HepG2 (cell line): ENCODE data around the gene MUC21. TPM values are rescaled to one million over a fixed set of nuclear protein-coding genes. Genes with fewer than 3 reads are reported as not detected.

Source experiments
- ATAC-seq: fragments of 200-7000 bp; cut with Tn5 transposase; 3 replicates; pipeline ENCODE4 v1.9.1; 2020; ENCODE audit warnings: mild to moderate bottlenecking, moderate library complexity
- BruUV-seq: library from RNA; stranded (reverse); fragments of 400-500 nt; replicated peaks from 2 replicates; lab custom pipeline; 2021; lab: Mats Ljungman, UMichigan
- CTCF ChIA-PET: fragments of 300-600 bp; formaldehyde crosslinking; extraction: SDS; loops from one replicate; lab custom pipeline; 2021; ENCODE audit warnings: low total read pairs, inconsistent platforms, low intra/inter-chr PET ratio; lab: Yijun Ruan, JAX
- POLR2A ChIA-PET: fragments of 350-600 bp; sonication (Branson Sonifier 250); formaldehyde crosslinking; loops from one replicate; lab custom pipeline; 2020; ENCODE audit warnings: antibody characterized with exemption, inconsistent platforms; lab: Yijun Ruan, JAX
- DNase-seq: peaks from one replicate; pipeline ENCODE4 v3.0.0-alpha.2; 2015; ENCODE audit warnings: low spot score
- FAIRE-seq: peaks from 3 replicates; lab custom pipeline; 2011; peaks lifted over from hg19 to GRCh38; lab: Jason Lieb, UNC
- H2AFZ ChIP-seq: one replicate; pipeline ENCODE4 v1.6.1; 2011; ENCODE audit warnings: low read length, inconsistent platforms
- H3K27ac ChIP-seq: fragments of 300-600 bp; 3 replicates; pipeline ENCODE4 v1.8.0; 2011; ENCODE audit warnings: mixed run types, mild to moderate bottlenecking, mixed read lengths, low read length, inconsistent platforms; ENCODE audit not compliant: insufficient read depth; ENCODE audit errors: extremely low read length
- H3K27me3 ChIP-seq, 2 experiments: fragments of 200-600 bp in 1 of 2; 2 replicates in 1 of 2; 3 replicates in 1 of 2; pipeline versions ENCODE4 v1.6.0 to v1.8.0; 2011; ENCODE audit warnings: low read length in 2 of 2, mild to moderate bottlenecking in 2 of 2, moderate library complexity in 2 of 2, inconsistent platforms in 1 of 2; ENCODE audit not compliant: insufficient read depth in 2 of 2, control insufficient read depth in 1 of 2
- H3K36me3 ChIP-seq, 2 experiments: fragments of 200-600 bp in 1 of 2; replicated peaks in 1 of 2; 2 replicates in 1 of 2; 3 replicates in 1 of 2; pipeline versions ENCODE4 v1.5.1 to v1.8.0; 2011; ENCODE audit warnings: low read length in 2 of 2, inconsistent platforms in 1 of 2; ENCODE audit not compliant: insufficient read depth in 2 of 2, control insufficient read depth in 1 of 2
- H3K4me1 ChIP-seq: 2 replicates; pipeline ENCODE4 v1.5.1; 2012; ENCODE audit warnings: low read length, inconsistent platforms; ENCODE audit not compliant: insufficient read depth
- H3K4me2 ChIP-seq: 2 replicates; pipeline ENCODE4 v1.6.0; 2011; ENCODE audit warnings: low read depth, low read length, inconsistent platforms
- H3K4me3 ChIP-seq, 3 experiments: fragments of 200-600 bp in 1 of 3; sonication (generic), shearing (Covaris generic) in 1 of 3; replicated peaks in 1 of 3; 2 replicates each; pipeline ENCODE4 v1.5.1; 2011 to 2016; ENCODE audit warnings: low read length in 3 of 3, inconsistent platforms in 2 of 3, low read depth in 2 of 3, mild to moderate bottlenecking in 2 of 3, control low read depth in 1 of 3, mixed read lengths in 1 of 3; ENCODE audit not compliant: insufficient read depth in 1 of 3
- H3K79me2 ChIP-seq: one replicate; pipeline ENCODE4 v1.6.1; 2011; ENCODE audit warnings: low read length, inconsistent platforms; ENCODE audit not compliant: insufficient read depth
- H3K9ac ChIP-seq: 2 replicates; pipeline ENCODE4 v1.6.0; 2011; ENCODE audit warnings: mild to moderate bottlenecking, low read depth, low read length, inconsistent platforms; ENCODE audit not compliant: insufficient read depth
- H3K9me3 ChIP-seq: 2 replicates; pipeline ENCODE4 v1.5.1; 2012; ENCODE audit warnings: mild to moderate bottlenecking, low read length
- H4K20me1 ChIP-seq: 2 replicates; pipeline ENCODE4 v1.6.0; 2011; ENCODE audit warnings: inconsistent platforms, mild to moderate bottlenecking, low read length, moderate library complexity; ENCODE audit not compliant: insufficient read depth
- CCDC6 ChIP-seq: sonication (generic); formaldehyde crosslinking; IDR thresholded peaks from 2 replicates; pipeline ENCODE4 v1.8.1; 2022; ENCODE audit warnings: mild to moderate bottlenecking, missing genetic modification reagents, moderate library complexity
- CERS6 ChIP-seq: sonication (generic); formaldehyde crosslinking; IDR thresholded peaks from 2 replicates; pipeline ENCODE4 v1.5.0; 2020; ENCODE audit warnings: missing genetic modification reagents
- EED ChIP-seq: sonication (generic); formaldehyde crosslinking; IDR thresholded peaks from 2 replicates; pipeline ENCODE4 v1.5.0; 2020; ENCODE audit warnings: mild to moderate bottlenecking, missing genetic modification reagents
- GFI1 ChIP-seq: sonication (generic); formaldehyde crosslinking; IDR thresholded peaks from 2 replicates; pipeline ENCODE4 v1.5.0; 2020; ENCODE audit warnings: missing genetic modification reagents, mild to moderate bottlenecking, borderline replicate concordance
- MAZ ChIP-seq, 2 experiments: sonication (generic) in 1 of 2; formaldehyde crosslinking in 1 of 2; IDR thresholded peaks; 2 replicates each; pipeline versions ENCODE4 v1.5.0 to v1.6.1; 2012 to 2020; ENCODE audit warnings: low read depth in 2 of 2, mild to moderate bottlenecking in 2 of 2, borderline replicate concordance in 1 of 2, improper control_type of control experiment in 1 of 2, low read length in 1 of 2, missing genetic modification reagents in 1 of 2, moderate library complexity in 1 of 2
- MXI1 ChIP-seq: IDR thresholded peaks from 3 replicates; pipeline ENCODE4 v1.6.1; 2012; ENCODE audit warnings: low read depth, low read length, inconsistent platforms, borderline replicate concordance
- NFIC ChIP-seq: IDR thresholded peaks from 2 replicates; pipeline ENCODE4 v1.6.1; 2012; ENCODE audit warnings: mild to moderate bottlenecking, low read length, inconsistent platforms
- PITX1 ChIP-seq: sonication (generic); formaldehyde crosslinking; IDR thresholded peaks from 2 replicates; pipeline ENCODE4 v1.5.1; 2020; ENCODE audit warnings: mild to moderate bottlenecking, missing genetic modification reagents
- SIX1 ChIP-seq: sonication (generic); formaldehyde crosslinking; IDR thresholded peaks from 2 replicates; pipeline ENCODE4 v1.4.0; 2020; ENCODE audit warnings: missing genetic modification reagents, borderline replicate concordance
- SP5 ChIP-seq: IDR thresholded peaks from 2 replicates; pipeline ENCODE4 v1.6.1; 2016; ENCODE audit warnings: low read depth, borderline replicate concordance
- STAG1 ChIP-seq: sonication (generic); formaldehyde crosslinking; IDR thresholded peaks from 2 replicates; pipeline ENCODE4 v1.4.0; 2020; ENCODE audit warnings: missing genetic modification reagents
- TAF1 ChIP-seq: sonication (generic); formaldehyde crosslinking; IDR thresholded peaks from 2 replicates; pipeline ENCODE4 v1.4.0; 2020; ENCODE audit warnings: missing genetic modification reagents
- TARDBP ChIP-seq: sonication (generic); formaldehyde crosslinking; IDR thresholded peaks from 2 replicates; pipeline ENCODE4 v1.8.0; 2022; ENCODE audit warnings: mild to moderate bottlenecking, missing genetic modification reagents
- ZNF180 ChIP-seq: sonication (generic); formaldehyde crosslinking; IDR thresholded peaks from 2 replicates; pipeline ENCODE4 v1.4.0; 2020; ENCODE audit warnings: low read depth, missing genetic modification reagents, borderline replicate concordance
- ZNF543 ChIP-seq: sonication (generic); formaldehyde crosslinking; IDR thresholded peaks from 2 replicates; pipeline ENCODE4 v1.4.0; 2020; ENCODE audit warnings: mild to moderate bottlenecking, missing genetic modification reagents
- ZNF629 ChIP-seq: sonication (generic); formaldehyde crosslinking; conservative IDR thresholded peaks from 2 replicates; pipeline ENCODE4 v1.5.0; 2020; ENCODE audit warnings: missing genetic modification reagents
- ZNF691 ChIP-seq: sonication (generic); formaldehyde crosslinking; IDR thresholded peaks from 2 replicates; pipeline ENCODE4 v1.4.0; 2020; ENCODE audit warnings: missing genetic modification reagents, low read depth, mild to moderate bottlenecking, borderline replicate concordance
- WGBS: methylation state at CpG from one replicate; pipeline ENCODE4 v1.1.6; 2017; ENCODE audit warnings: low lambda C conversion rate; 5-methylcytosine and 5-hydroxymethylcytosine counted together
- in situ Hi-C: cut with HindIII; loops from 2 replicates; pipeline ENCODE4 v1.10.0; 2017; ENCODE audit warnings: low pct_unique_long_range_greater_than_20kb; ENCODE audit not compliant: extremely low pct_ligation_motif_present
- intact Hi-C: fragments of 100-400 bp; cut with micrococcal nuclease; formaldehyde crosslinking; loops from one replicate; pipeline ENCODE4 v1.10.0; 2022; ENCODE audit not compliant: unreplicated experiment
- polyA plus RNA-seq, 8 experiments: library from polyadenylated mRNA; depleted of rRNA in 3 of 8; stranded (reverse) in 7 of 8; unstranded in 1 of 8; fragments of >200 nt; fragmentation: Illumina TruSeq in 4 of 8; extraction: Trizol in 4 of 8; gene quantifications; 2 replicates each; pipeline versions ENCODE4 v1.2.1 to v1.2.3, GENCODE V29; 2011 to 2016; ENCODE audit warnings: low read depth in 4 of 8, missing spikeins in 1 of 8, mixed read lengths in 1 of 8; ENCODE audit not compliant: insufficient read depth in 1 of 8
- total RNA-seq, 5 experiments: library from RNA; depleted of rRNA; stranded (reverse); fragments of >200 nt; fragmentation: Illumina TruSeq; extraction: Trizol; gene quantifications; 2 replicates each; pipeline ENCODE4 v1.2.3, GENCODE V29; 2016; ENCODE audit warnings: low read depth in 1 of 5

MUC21 gene
- total and polyA plus RNA-seq, 2 of the 13 experiments (the other 11 are each of a cell fraction or from before 2014, with no cell fraction given) = not detected

- Histone ChIP-seq H3K9ac (no peak overlapping the region), H3K27me3 (peaks cover 2 to 39% of the 10 kb centered on the region in 2 experiments), H3K4me2 (peak overlapping the region; percentile 5; the same call in 1 of the 2 replicates), H3K9me3 (no peaks in the 10 kb centered on the region), H4K20me1 (no peaks in the 10 kb centered on the region), H3K36me3 (no peaks in the 10 kb centered on the region), H3K4me1 (peaks cover 18% of the 10 kb centered on the region), H3K27ac (no peak overlapping the region), H3K79me2 (no peaks in the 10 kb centered on the region), H3K4me3 (no peak overlapping the region), H2AFZ (no peak overlapping the region)
- POLR2A ChIA-PET = interaction anchor here (0.7 to 1.6 kb wide), 3 partner anchors 19 to 35 kb away, joined by 3 to 7 read pairs (median 6); partner anchors contain the start of genes GTF2H4 and VARS2
- DNase-seq (peak; percentile 86), ATAC-seq (peak; percentile 87), FAIRE-seq (peak; percentile 94)
- in situ Hi-C loops = no loop called here
- no TSS peak for BruUV-seq
- intact Hi-C loops = loop anchor here (1.0 kb wide), 1 partner anchor 100 kb away; no protein-coding TSS in a partner anchor
- CTCF ChIA-PET = interaction anchor here (2.0 to 2.1 kb wide), 2 partner anchors 99 to 126 kb away, joined by 5 to 7 read pairs; no protein-coding TSS in a partner anchor
- 8% methylated on average over 15 of the region's 15 CpGs for WGBS
- TF ChIP-seq NFIC = no peak
- peak; percentile 99 for TF ChIP-seq SP5 (CRISPR knock-in tag)
- TF ChIP-seq TAF1 = no peak
- 0 out of 2 replicates have a peak, but pooled peaks have one; percentile 40 for TF ChIP-seq CCDC6
- peak; percentile 62 for TF ChIP-seq STAG1
- TF ChIP-seq PITX1 (CRISPR knock-in tag) = peak; percentile 45; the same call in 1 of the 2 replicates
- peak; percentile 88 for TF ChIP-seq ZNF629 (CRISPR knock-in tag)
- TF ChIP-seq GFI1 = peak; percentile 98
- TF ChIP-seq ZNF180 = no peak
- no peak for TF ChIP-seq EED (CRISPR knock-in tag)
- no peak for TF ChIP-seq MXI1
- TF ChIP-seq MAZ (IDR thresholded peaks at IDR 0.05; ENCODE audit: borderline replicate concordance, low read depth, low read length) = peak; percentile 29; the same call in 1 of the 2 replicates
- no peak for TF ChIP-seq MAZ (CRISPR knock-in tag; IDR thresholded peaks at IDR 0.05; ENCODE audit: low read depth)
- no peak for TF ChIP-seq CERS6
- no peak for TF ChIP-seq ZNF543 (CRISPR knock-in tag)
- TF ChIP-seq SIX1 (CRISPR knock-in tag) = no peak
- TF ChIP-seq TARDBP = 0 out of 2 replicates have a peak, but pooled peaks have one; percentile 24
- peak; percentile 59; the same call in 1 of the 2 replicates for TF ChIP-seq ZNF691 (CRISPR knock-in tag)
Measured at GRCh38 chr6:30942338-30943060, 41.0 kb upstream of the MUC21 start.
